NCI-H446 treated with DMSO at 0.1 percent for 48 hours (cell line): Measurements from ENCODE around the gene APH1B.
"Not testable (repeated sequence)": the region's sequence is repeated elsewhere in the genome, so short reads cannot be mapped to it uniquely, and the experiment has no call there.

Experiments
- DNase-seq: peaks from one replicate; lab custom pipeline; 2025; lab: John Stamatoyannopoulos, UW

The APH1B gene

DNA sequence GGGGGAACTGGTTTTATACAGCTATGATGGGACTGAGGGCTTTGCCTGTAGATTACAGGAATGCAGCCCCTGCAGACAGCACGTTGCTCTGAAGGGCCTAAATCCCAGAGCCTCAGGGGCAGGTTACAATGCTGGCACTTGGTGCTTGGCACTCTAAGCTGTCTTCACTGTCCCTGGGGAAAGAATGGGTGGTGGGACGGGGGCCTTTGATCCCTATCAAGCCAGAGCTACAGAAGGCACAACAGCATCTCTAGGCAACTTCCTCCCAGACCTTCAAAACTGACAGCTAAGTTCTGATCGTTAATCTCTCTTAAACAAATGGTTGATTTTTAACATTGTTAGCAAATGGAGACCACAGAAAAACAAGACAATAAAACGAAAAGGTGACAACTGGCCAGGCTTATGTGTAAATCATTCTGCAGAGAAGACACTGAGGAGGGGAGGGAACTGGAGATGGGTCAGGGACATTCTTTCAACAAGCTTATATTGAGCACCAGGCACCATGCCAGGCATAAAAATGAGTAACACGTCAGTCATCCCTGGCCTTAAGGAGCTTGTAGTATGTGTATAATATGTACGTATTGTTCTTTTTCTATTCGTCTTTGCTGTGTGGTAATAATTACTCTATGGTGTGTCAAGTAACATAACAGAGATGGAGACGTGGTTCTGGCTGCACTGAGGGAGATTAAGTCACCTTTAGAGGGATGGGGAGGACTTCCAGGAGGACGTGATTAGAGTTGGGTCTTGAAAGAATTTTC lies 55.1 kb downstream of the APH1B start:
- DNase-seq, result peak; percentile 47

GRCh38 chr15:63334821-63335220 lies 57.4 kb downstream of the APH1B start:
- no peak for DNase-seq

- DNase-seq, result no peak
Measured at GRCh38 chr15:63335543-63336240, 58.3 kb downstream of the APH1B start.

DNA sequence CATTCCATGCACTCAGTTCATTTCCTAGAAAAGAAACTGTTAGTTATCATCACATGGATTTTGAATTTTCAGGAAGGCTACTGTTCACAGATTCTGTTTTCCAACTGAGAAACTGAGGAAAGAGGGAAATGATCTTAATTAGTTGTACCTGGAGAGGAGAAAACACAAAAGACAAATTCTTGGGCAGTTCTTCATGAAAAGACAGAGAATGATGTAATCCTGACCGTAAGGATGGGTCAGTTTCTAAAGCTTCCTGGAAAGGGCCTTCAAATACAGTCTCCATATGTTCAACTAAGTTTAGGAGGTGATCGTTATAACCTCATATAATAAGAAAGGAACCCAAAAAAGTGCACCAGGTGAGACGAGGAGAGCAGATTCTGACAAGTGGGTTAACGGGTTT lies 59.6 kb downstream of the APH1B start:
- no peak for DNase-seq

GRCh38 chr15:63338170-63338569 lies 60.8 kb downstream of the APH1B start:
- DNase-seq, result no peak

DNA sequence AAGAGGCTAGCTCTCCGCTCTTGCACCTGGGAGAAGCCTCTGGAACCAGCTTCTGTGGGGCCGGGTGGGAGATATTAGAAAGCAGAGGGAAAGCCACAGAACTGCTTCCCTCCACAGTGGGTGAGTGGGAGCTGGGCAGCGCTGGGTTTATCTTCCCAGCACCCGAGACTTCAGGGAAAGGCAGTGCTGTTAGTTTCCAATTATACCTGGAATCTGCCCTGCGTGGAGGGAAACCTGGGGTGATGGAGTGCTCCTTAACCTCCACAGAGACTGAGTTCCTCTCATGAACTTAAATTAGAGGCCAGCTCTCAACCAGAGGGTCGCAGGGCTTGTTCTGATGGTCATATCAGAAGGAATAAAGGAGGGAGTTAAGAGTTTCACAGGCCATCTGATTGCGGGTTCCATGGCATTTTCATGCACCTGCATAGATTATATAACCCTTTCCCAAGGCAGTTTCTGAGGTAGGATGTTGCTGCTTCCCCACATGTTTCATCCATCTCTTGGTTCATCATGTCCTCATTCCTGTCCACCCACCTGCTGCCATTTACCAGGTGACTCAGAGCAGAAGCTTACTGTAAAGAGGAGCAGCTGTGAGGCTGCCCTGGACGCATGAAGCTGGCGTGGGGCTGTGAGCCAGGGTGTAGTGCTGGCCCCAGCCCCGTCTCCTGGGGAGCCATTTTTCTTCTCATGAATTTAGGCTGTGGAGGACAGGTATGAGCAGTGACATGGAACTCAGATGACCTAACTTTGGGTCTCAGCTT lies 61.8 kb downstream of the APH1B start:
- DNase-seq, result no peak

DNA sequence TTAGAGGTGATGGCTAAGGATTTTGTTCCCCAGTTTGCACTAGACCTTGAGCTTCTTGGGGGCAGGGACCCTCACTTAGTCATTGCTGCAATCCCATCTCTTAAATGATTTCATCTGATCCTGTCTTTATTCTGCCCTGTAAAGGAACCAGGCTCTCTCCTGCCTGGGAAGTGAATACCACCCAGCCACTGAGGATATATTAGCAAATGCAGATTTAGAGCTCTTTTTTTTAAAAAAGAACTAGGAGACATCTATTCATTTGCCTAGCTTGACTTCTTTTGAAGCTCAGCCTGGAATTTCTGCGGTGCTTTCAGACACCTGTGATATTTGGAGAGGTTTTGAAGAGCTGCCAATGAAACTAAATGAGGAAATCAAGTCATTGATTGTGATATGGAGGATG lies 62.4 kb downstream of the APH1B start:
- DNase-seq, result no peak

- no peak for DNase-seq
Measured at GRCh38 chr15:63340353-63340752, 62.9 kb downstream of the APH1B start.

DNA sequence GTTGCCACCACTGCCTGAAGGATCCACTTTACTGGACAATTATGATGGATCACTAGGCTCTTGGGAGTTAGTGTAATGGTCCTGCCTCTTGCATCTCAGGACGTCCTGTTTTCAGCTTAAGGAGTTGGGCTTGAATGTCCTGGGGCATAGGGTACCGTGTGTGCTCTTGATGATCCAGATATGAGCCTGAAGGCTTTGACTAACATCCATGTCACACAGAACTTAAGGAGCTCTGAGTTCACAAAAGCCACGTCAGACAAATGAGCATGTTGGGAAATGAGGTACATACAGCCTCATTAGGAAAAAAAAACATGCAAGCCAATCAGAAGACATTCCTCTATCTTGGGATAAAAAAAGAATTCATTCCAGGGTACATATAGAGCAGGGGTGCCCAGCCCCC lies 63.5 kb downstream of the APH1B start:
- no peak for DNase-seq

GRCh38 chr15:63341898-63342297 lies 64.5 kb downstream of the APH1B start:
- DNase-seq, result no peak

DNA sequence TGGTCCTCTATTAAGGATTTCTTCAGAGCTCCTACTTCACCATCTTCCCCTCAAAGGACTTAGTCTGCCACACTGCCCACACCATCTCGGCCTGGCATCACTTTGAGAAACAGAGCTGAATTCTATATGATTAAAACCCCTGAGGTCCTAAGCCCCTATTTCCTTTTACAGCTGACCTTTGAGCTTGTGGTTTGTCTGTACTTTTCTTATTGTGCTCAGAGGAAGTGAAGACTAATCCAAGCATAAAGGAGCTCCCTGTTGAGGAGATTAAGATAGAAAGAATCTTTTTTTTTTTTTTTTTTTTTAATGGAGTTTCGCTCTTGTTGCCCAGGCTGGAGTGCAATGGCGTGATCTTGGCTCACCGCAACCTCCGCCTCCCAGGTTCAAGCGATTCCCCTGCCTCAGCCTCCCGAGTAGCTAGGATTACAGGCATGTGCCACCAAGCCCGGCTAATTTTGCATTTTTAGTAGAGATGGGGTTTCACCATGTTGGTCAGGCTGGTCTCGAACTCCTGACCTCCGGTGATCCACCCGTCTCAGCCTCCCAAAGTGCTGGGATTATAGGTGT lies 65.7 kb downstream of the APH1B start:
- DNase-seq, result not testable (repeated sequence)

DNA sequence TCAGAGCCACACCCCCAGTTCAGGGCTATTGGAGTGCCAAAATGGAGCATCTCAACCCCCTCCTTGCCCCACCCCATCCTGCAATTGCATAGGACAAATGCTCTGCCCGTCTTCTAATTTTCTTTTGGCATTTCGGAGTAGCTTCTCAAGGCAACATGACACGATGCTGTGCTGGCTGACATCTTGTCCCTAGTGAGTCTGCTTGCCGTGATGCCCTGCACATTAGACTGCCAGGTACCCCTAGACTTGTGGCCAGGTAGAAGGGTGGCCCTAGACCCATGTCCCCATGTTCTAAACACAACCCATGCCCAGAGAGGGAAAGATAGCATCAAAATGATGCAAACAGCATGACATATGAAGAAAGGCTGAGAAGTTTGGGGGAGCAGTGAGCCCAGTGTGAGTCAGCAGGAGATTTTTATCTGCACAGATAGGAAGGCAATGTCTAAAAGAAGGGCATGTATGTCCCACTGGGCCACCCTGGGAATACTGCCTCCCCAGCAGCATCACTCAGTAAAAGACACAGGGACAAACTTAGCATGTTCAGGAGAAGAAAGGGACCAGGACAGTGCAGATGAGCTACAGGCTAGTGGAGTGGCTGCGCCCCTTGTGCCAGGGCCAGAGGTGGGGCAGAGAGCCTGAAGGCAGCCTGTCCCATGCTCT lies 67.5 kb downstream of the APH1B start:
- no peak for DNase-seq

DNA sequence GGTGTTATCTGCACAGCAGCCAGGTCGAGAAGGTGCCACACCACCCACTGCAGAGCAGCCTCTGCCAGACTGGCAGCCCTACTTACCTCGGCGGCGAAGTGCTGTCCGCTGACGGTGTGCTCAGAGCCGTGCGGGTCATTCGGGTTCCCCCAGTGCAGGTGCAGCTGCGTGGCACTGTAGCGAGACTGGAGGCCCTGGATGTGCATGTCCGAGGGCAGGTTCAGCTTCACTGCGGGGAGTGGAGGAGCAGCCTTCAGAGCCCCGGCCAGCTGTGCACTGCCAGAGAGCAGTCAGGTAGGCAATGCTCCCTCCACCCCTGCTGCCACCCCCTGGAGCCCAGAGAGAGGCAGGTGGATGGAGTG lies 68.0 kb downstream of the APH1B start:
- DNase-seq, result no peak

DNA sequence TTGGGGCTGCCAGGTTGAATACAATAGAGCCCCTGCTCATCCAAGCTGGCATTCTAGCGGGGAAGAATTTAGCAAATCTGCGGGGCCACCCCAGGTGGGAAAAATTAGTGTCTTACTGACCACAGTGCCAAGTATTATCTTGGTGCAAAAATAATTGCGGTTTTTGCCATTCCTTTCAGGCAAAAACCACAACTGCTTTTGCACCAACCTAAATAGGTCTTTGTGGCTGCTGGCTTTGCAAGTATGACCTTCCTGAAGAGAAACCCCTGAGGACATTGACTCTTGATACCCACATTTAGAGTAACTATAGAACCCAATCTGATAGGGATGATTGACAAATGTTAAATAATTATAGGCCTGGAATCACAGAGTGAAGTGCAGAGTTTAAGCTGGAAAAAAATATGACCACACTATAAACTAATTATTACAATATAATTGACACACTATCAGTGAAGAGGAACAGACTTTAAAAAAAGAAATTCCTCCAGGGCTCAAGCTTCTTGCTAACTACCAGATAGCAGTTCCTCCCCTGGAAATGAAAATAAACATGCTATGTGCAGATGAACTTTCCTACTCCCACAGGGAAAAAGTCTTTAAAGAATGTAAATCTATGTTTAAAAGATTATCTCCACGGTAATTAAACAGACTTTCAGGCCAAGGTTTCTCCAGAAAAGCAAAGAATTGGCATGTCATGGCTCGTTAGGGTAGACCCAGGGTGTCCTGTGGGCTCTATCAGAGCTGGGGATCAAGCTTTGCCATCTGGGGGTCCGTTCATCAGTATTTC lies 69.9 kb downstream of the APH1B start:
- DNase-seq, result no peak

- DNase-seq, result peak; percentile 76
Measured at GRCh38 chr15:63348392-63348791, 71.0 kb downstream of the APH1B start.

DNA sequence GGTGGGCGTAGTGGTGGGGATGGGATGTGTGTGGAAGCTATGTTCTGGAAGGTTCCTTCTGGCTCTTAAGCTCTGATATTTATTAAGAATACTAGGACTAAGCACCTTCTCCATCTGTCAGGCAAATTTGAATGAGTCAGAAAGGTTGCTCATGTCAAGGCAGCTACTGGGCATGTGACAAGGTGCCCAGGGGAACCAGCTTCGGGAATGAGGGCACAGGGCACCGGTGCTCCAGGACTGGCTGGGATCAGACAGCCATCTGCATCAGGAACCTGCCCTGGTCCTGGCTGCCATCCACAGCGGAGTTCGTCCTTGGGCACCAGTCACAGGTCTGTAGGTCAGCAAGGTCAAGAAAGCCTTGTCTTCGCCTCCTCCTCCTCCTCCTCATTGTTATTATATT lies 71.8 kb downstream of the APH1B start:
- DNase-seq, result no peak

DNA sequence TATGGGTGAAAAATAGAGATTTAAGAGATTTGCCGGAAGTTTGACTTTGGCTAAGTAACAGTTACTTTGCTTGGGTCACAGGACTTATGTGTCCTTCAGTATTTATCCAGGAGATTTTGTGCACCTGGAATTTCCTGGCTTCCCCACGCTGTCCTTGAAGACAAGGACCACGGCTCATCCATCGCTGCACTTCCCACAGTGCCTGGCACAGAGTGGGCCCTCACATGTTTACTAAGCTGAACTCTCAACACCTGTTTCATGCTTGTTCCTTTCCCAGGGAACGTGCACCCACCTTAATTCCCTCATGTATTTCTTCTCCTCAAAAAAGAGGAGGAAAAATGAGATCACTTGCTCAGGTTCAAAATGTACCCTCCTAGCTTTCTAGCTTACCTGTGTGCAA lies 72.2 kb downstream of the APH1B start:
- no peak for DNase-seq

GRCh38 chr15:63350178-63350621 lies 72.8 kb downstream of the APH1B start:
- DNase-seq, result no peak

DNA sequence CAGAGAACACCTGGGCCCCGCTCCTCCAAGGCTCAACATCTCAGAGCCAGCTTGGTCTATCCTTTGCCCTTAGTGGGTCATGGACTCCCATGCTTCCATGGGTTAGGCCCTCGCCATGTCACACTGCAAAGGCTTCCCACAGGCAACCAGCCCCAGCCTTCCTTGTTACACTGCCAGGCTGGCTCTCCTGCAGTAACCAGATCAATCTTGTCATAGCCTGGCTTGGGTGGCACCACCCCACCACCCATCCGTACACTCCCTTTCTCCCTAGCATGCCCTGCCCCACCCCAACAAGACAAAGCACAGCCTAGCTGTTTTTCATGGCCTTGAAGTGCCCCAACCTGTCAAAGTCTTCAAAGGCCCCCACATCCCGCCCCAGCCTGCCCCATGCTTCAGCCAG lies 73.8 kb downstream of the APH1B start:
- no peak for DNase-seq

DNA sequence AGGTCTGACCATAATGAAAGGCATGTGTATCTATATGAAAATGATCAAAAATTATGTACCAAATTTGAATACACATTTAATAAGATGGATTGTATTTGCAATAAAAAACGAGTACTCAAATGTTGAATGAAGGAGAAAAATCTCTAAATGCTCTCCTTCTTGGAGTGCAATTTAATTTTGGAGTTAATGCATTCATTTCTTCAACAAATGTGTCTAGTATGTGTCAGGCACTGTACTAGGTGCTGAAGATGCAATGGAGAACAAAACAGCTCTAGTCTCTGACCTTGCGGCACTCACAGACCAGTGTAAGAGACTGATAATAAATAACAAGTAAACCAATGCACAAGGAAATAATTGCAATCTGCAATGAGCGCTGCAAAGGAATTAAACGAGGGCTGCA lies 75.4 kb downstream of the APH1B start:
- no peak for DNase-seq

GRCh38 chr15:63353261-63353660 lies 75.9 kb downstream of the APH1B start:
- DNase-seq, result no peak
